Activated CD4-positive, alpha-beta memory T cell treated with anti-CD3 and anti-CD28 coated beads for 36 hours (primary cell): ENCODE data around the gene CAPSL. TPM values are rescaled to one million over a fixed set of nuclear protein-coding genes. Genes with fewer than 3 reads are reported as not detected.
A peak's percentile ranks its signal among the peaks of the same experiment; 100 is the strongest.

Experiments
- CTCF ChIA-PET: fragments of 350-600 bp; sonication (Branson Sonifier 250); formaldehyde crosslinking; loops from one replicate; lab custom pipeline; 2021; ENCODE audit warnings: antibody characterized with exemption, inconsistent platforms; lab: Charles Lee
- POLR2A ChIA-PET: fragments of 350-600 bp; sonication (Branson Sonifier 250); formaldehyde crosslinking; loops from one replicate; lab custom pipeline; 2021; ENCODE audit warnings: antibody characterized with exemption; lab: Charles Lee
- DNase-seq: peaks from one replicate; pipeline ENCODE4 v3.0.0-alpha.2; 2020
- H3K27ac Mint-ChIP-seq: one replicate; pipeline ENCODE4 v1.8.0; 2021; ENCODE audit warnings: mixed read lengths
- H3K27me3 Mint-ChIP-seq: one replicate; pipeline ENCODE4 v1.8.0; 2021; ENCODE audit warnings: mixed read lengths
- H3K36me3 Mint-ChIP-seq: one replicate; pipeline ENCODE4 v1.8.0; 2021; ENCODE audit warnings: mixed read lengths
- H3K4me1 Mint-ChIP-seq: one replicate; pipeline ENCODE4 v1.8.0; 2021; ENCODE audit warnings: low read depth, mixed read lengths
- H3K4me3 Mint-ChIP-seq: one replicate; pipeline ENCODE4 v1.8.0; 2021; ENCODE audit warnings: mild to moderate bottlenecking, mixed read lengths
- H3K9me3 Mint-ChIP-seq: one replicate; pipeline ENCODE4 v1.8.0; 2021; ENCODE audit warnings: mixed read lengths
- intact Hi-C: fragments of 100-400 bp; cut with micrococcal nuclease; formaldehyde crosslinking; loops from one replicate; pipeline ENCODE4 v1.15.1; 2023
- total RNA-seq, 2 experiments: library from RNA; stranded (reverse); gene quantifications; one replicate each; pipeline ENCODE4 v1.2.3, GENCODE V29; 2021

The CAPSL gene
- total RNA-seq, 2 experiments from 2014 or later = 0.73 to 1.0 TPM

- no peak for DNase-seq
- H3K4me3 Mint-ChIP-seq = no peak overlapping the region
- no peak overlapping the region for H3K27ac Mint-ChIP-seq
- H3K36me3 Mint-ChIP-seq = no peaks in the 10 kb centered on the region
- intact Hi-C loops = no loop called here
- peaks cover 18% of the 10 kb centered on the region for H3K27me3 Mint-ChIP-seq
- POLR2A ChIA-PET = no interaction called here
- CTCF ChIA-PET = no interaction called here
- H3K9me3 Mint-ChIP-seq = no peaks in the 10 kb centered on the region
- H3K4me1 Mint-ChIP-seq = no peaks in the 10 kb centered on the region
Measured at GRCh38 chr5:35939639-35940038, 1.2 kb upstream of the CAPSL start.

- Mint-ChIP-seq H3K9me3 (no peaks in the 10 kb centered on the region), H3K27me3 (peaks cover 12% of the 10 kb centered on the region), H3K4me3 (peak overlapping the region; percentile 40), H3K27ac (no peak overlapping the region), H3K4me1 (peaks cover 41% of the 10 kb centered on the region), H3K36me3 (no peaks in the 10 kb centered on the region)
- POLR2A ChIA-PET = interaction anchor here (0.6 to 3.7 kb wide), 5 partner anchors 73 to 879 kb away, joined by 3 to 19 read pairs (median 3); partner anchors contain the start of gene AGXT2
- CTCF ChIA-PET = interaction anchor here (0.6 to 6.1 kb wide), 62 partner anchors 12 to 923 kb away, joined by 3 to 216 read pairs (median 4); partner anchors contain the start of genes CAPSL, IL7R and SPEF2
- peak; percentile 65 for DNase-seq
- intact Hi-C loops = loop anchor here (1.0 to 5.0 kb wide), 3 partner anchors 275 to 837 kb away; no protein-coding TSS in a partner anchor
Measured at GRCh38 chr5:35926389-35927051, 11.9 kb downstream of the CAPSL start.

GRCh38 chr5:35924950-35925722 lies 13.3 kb downstream of the CAPSL start:
- H3K36me3 Mint-ChIP-seq = peaks cover 2% of the 10 kb centered on the region
- POLR2A ChIA-PET = interaction anchor here (0.6 to 3.7 kb wide), 10 partner anchors 20 to 463 kb away, joined by 3 to 19 read pairs (median 4); partner anchors contain the start of gene IL7R
- DNase-seq = peak; percentile 92
- intact Hi-C loops = loop anchor here (1.0 to 5.0 kb wide), 11 partner anchors 21 to 448 kb away; partner anchors contain the start of gene SPEF2
- peaks cover 6% of the 10 kb centered on the region for H3K27me3 Mint-ChIP-seq
- CTCF ChIA-PET = interaction anchor here (0.6 to 6.1 kb wide), 46 partner anchors 9 to 1010 kb away, joined by 3 to 216 read pairs (median 6); partner anchors contain the start of genes BRIX1, CAPSL, IL7R and RAD1
- H3K27ac Mint-ChIP-seq = peak overlapping the region; percentile 79
- H3K9me3 Mint-ChIP-seq = no peaks in the 10 kb centered on the region
- peak overlapping the region; percentile 67 for H3K4me3 Mint-ChIP-seq
- peaks cover 48% of the 10 kb centered on the region for H3K4me1 Mint-ChIP-seq

GRCh38 chr5:35924122-35924949 lies 14.1 kb downstream of the CAPSL start:
- Mint-ChIP-seq H3K36me3 (peaks cover 7% of the 10 kb centered on the region), H3K27ac (peak overlapping the region; percentile 79), H3K9me3 (peaks cover 5% of the 10 kb centered on the region), H3K4me3 (peak overlapping the region; percentile 67), H3K4me1 (peaks cover 56% of the 10 kb centered on the region), H3K27me3 (peaks cover 6% of the 10 kb centered on the region)
- DNase-seq = peak; percentile 41
- ChIA-PET POLR2A (interaction anchor here (0.6 to 3.7 kb wide), 8 partner anchors 20 to 462 kb away, joined by 3 to 19 read pairs (median 6); partner anchors contain the start of gene IL7R), CTCF (interaction anchor here (0.8 to 6.1 kb wide), 33 partner anchors 10 to 1009 kb away, joined by 3 to 216 read pairs (median 5); partner anchors contain the start of genes BRIX1, CAPSL, IL7R and RAD1)
- intact Hi-C loops = loop anchor here (1.0 to 2.0 kb wide), 6 partner anchors 20 to 266 kb away; no protein-coding TSS in a partner anchor

GRCh38 chr5:35922468-35922867 lies 16.0 kb downstream of the CAPSL start:
- Mint-ChIP-seq H3K36me3 (peaks cover 8% of the 10 kb centered on the region), H3K9me3 (peaks cover 10% of the 10 kb centered on the region), H3K4me1 (peaks cover 68% of the 10 kb centered on the region), H3K4me3 (no peak overlapping the region), H3K27ac (no peak overlapping the region), H3K27me3 (peaks cover 1% of the 10 kb centered on the region)
- ChIA-PET CTCF (interaction anchor here (0.9 to 2.4 kb wide), 2 partner anchors 146 to 272 kb away, joined by 3 to 8 read pairs; no protein-coding TSS in a partner anchor), POLR2A (no interaction called here)
- no peak for DNase-seq
- intact Hi-C loops = no loop called here

GRCh38 chr5:35921930-35922329 lies 16.5 kb downstream of the CAPSL start:
- Mint-ChIP-seq H3K27ac (no peak overlapping the region), H3K27me3 (peaks cover 1% of the 10 kb centered on the region), H3K4me1 (peaks cover 68% of the 10 kb centered on the region), H3K9me3 (peaks cover 10% of the 10 kb centered on the region), H3K4me3 (no peak overlapping the region), H3K36me3 (peaks cover 10% of the 10 kb centered on the region)
- POLR2A ChIA-PET = no interaction called here
- intact Hi-C loops = no loop called here
- CTCF ChIA-PET = interaction anchor here (0.6 to 2.4 kb wide), 4 partner anchors 63 to 271 kb away, joined by 3 to 8 read pairs (median 5); no protein-coding TSS in a partner anchor
- DNase-seq = no peak

- ChIA-PET CTCF (interaction anchor here (2.0 to 2.4 kb wide), 2 partner anchors 62 to 270 kb away, joined by 7 to 8 read pairs; no protein-coding TSS in a partner anchor), POLR2A (interaction anchor here (1.0 kb wide), 1 partner anchor 16 kb away, joined by 4 read pairs; no protein-coding TSS in a partner anchor)
- intact Hi-C loops = no loop called here
- Mint-ChIP-seq H3K27me3 (no peaks in the 10 kb centered on the region), H3K9me3 (peaks cover 18% of the 10 kb centered on the region), H3K27ac (no peak overlapping the region), H3K36me3 (peaks cover 10% of the 10 kb centered on the region), H3K4me1 (peaks cover 62% of the 10 kb centered on the region), H3K4me3 (no peak overlapping the region)
- no peak for DNase-seq
Measured at GRCh38 chr5:35920890-35921289, 17.5 kb downstream of the CAPSL start.

- H3K9me3 Mint-ChIP-seq = peaks cover 21% of the 10 kb centered on the region
- peaks cover 14% of the 10 kb centered on the region for H3K36me3 Mint-ChIP-seq
- ChIA-PET CTCF (interaction anchor here (1.4 kb wide), 1 partner anchor 96 kb away, joined by 4 read pairs; no protein-coding TSS in a partner anchor), POLR2A (no interaction called here)
- H3K27me3 Mint-ChIP-seq = no peaks in the 10 kb centered on the region
- peaks cover 48% of the 10 kb centered on the region for H3K4me1 Mint-ChIP-seq
- peak overlapping the region; percentile 67 for H3K27ac Mint-ChIP-seq
- DNase-seq = peak; percentile 63
- intact Hi-C loops = loop anchor here (1.0 kb wide), 3 partner anchors 15 to 62 kb away; no protein-coding TSS in a partner anchor
- no peak overlapping the region for H3K4me3 Mint-ChIP-seq
Measured at GRCh38 chr5:35919191-35919590, 19.2 kb downstream of the CAPSL start.

GRCh38 chr5:35908814-35909213 lies 29.6 kb downstream of the CAPSL start:
- POLR2A ChIA-PET = interaction anchor here (1.0 to 1.2 kb wide), 3 partner anchors 52 to 58 kb away, joined by 4 read pairs; partner anchors contain the start of gene IL7R
- H3K27ac Mint-ChIP-seq = peak overlapping the region; percentile 47
- H3K36me3 Mint-ChIP-seq = peaks cover 5% of the 10 kb centered on the region

GRCh38 chr5:35908228-35908627 lies 30.2 kb downstream of the CAPSL start:
- CTCF ChIA-PET = interaction anchor here (0.8 to 1.5 kb wide), 3 partner anchors 18 to 257 kb away, joined by 3 to 9 read pairs (median 3); no protein-coding TSS in a partner anchor
- Mint-ChIP-seq H3K27me3 (peaks cover 2% of the 10 kb centered on the region), H3K36me3 (peaks cover 5% of the 10 kb centered on the region), H3K27ac (peak overlapping the region; percentile 47), H3K4me3 (no peak overlapping the region), H3K4me1 (peaks cover 42% of the 10 kb centered on the region), H3K9me3 (peaks cover 3% of the 10 kb centered on the region)
- intact Hi-C loops = no loop called here
- POLR2A ChIA-PET = interaction anchor here (0.9 to 1.2 kb wide), 3 partner anchors 52 to 56 kb away, joined by 3 to 4 read pairs (median 4); partner anchors contain the start of gene IL7R
- no peak for DNase-seq

More at GRCh38 chr5:35908814-35909213, 29.6 kb downstream of the CAPSL start:
- intact Hi-C loops = no loop called here
- H3K9me3 Mint-ChIP-seq = peaks cover 3% of the 10 kb centered on the region
- DNase-seq = peak; percentile 35
- H3K27me3 Mint-ChIP-seq = peaks cover 2% of the 10 kb centered on the region
- CTCF ChIA-PET = interaction anchor here (0.8 to 1.2 kb wide), 2 partner anchors 17 to 258 kb away, joined by 3 to 9 read pairs; no protein-coding TSS in a partner anchor
- H3K4me1 Mint-ChIP-seq = peaks cover 37% of the 10 kb centered on the region
- H3K4me3 Mint-ChIP-seq = no peak overlapping the region
